22Rv1 (cell line): ENCODE results near the gene SULT1C3.

Experiments
- H3K27ac ChIP-seq: fragments of 450-650 bp; 2 replicates; pipeline ENCODE4 v1.5.1; 2017
- CTCF ChIP-seq: fragments of 450-650 bp; IDR thresholded peaks from 2 replicates; pipeline ENCODE4 v1.5.1; 2017; ENCODE audit warnings: mild to moderate bottlenecking
- ZFX ChIP-seq: fragments of 450-650 bp; IDR thresholded peaks from 2 replicates; pipeline ENCODE4 v1.6.1; 2017; ENCODE audit warnings: antibody characterized with exemption, borderline replicate concordance

Gene SULT1C3

GRCh38 chr2:108239786-108240185 lies at the start of gene SULT1C3:
SULT1C3 (plus strand) TSS chr2:108239968; CDS start chr2:108247195, 7,227 bp downstream.
- no peak within 1 kb of the TSS for H3K27ac ChIP-seq
- TF ChIP-seq ZFX, result no peak
- TF ChIP-seq CTCF, result no peak

- TF ChIP-seq CTCF, result no peak
- no peak for TF ChIP-seq ZFX
- no peak overlapping the region for H3K27ac ChIP-seq
These were observed 46.5 kb upstream of the SULT1C3 start for GRCh38 chr2:108193251-108193650.

GRCh38 chr2:108194409-108195132 lies 45.2 kb upstream of the SULT1C3 start:
- TF ChIP-seq CTCF, result peak; percentile 69
- no peak for TF ChIP-seq ZFX
- H3K27ac ChIP-seq, result no peak overlapping the region

- TF ChIP-seq CTCF, result peak; percentile 37
- TF ChIP-seq ZFX, result no peak
- no peak overlapping the region for H3K27ac ChIP-seq
These were observed 44.7 kb upstream of the SULT1C3 start for GRCh38 chr2:108195133-108195439.

GRCh38 chr2:108199726-108200125 lies 40.0 kb upstream of the SULT1C3 start:
- H3K27ac ChIP-seq, result no peak overlapping the region

GRCh38 chr2:108200569-108200968 lies 39.2 kb upstream of the SULT1C3 start:
- no peak for TF ChIP-seq ZFX
- TF ChIP-seq CTCF, result no peak
- H3K27ac ChIP-seq, result no peak overlapping the region

More at GRCh38 chr2:108199726-108200125, 40.0 kb upstream of the SULT1C3 start:
- no peak for TF ChIP-seq ZFX

- TF ChIP-seq CTCF, result no peak
- no peak for TF ChIP-seq ZFX
- no peak overlapping the region for H3K27ac ChIP-seq
These were observed 27.1 kb upstream of the SULT1C3 start for GRCh38 chr2:108212671-108213070.

- no peak overlapping the region for H3K27ac ChIP-seq
- TF ChIP-seq CTCF (peak; percentile 70), ZFX (no peak)
These were observed 24.0 kb upstream of the SULT1C3 start for GRCh38 chr2:108215794-108216211.
